H1 (cell line): ENCODE measurements around the gene SLC43A3. TPM values are rescaled to one million over a fixed set of nuclear protein-coding genes. Genes with fewer than 3 reads are reported as not detected.

Source experiments
- BRCA1 ChIP-seq: IDR thresholded peaks from 2 replicates; pipeline ENCODE4 v1.6.1; 2012; ENCODE audit warnings: low read depth, low read length, improper control_type of control experiment
- CHD7 ChIP-seq: fragments of 300-600 bp; sonication (generic); IDR thresholded peaks from 2 replicates; pipeline ENCODE4 v1.7.1; 2012; ENCODE audit warnings: low read length, moderate library complexity, mild to moderate bottlenecking, inconsistent platforms; ENCODE audit not compliant: insufficient replicate concordance
- EZH2 ChIP-seq: fragments of 200-600 bp; sonication (generic); IDR thresholded peaks from 2 replicates; pipeline ENCODE4 v1.7.1; 2012; ENCODE audit warnings: low read depth, mild to moderate bottlenecking, moderate library complexity, low read length, inconsistent platforms; ENCODE audit not compliant: severe bottlenecking
- GTF2F1 ChIP-seq: IDR thresholded peaks from 2 replicates; pipeline ENCODE4 v1.6.1; 2012; ENCODE audit warnings: low read depth, low read length, improper control_type of control experiment, borderline replicate concordance
- HDAC2 ChIP-seq, 2 experiments: fragments of 300-600 bp in 1 of 2; sonication (generic) in 1 of 2; IDR thresholded peaks; 2 replicates each; pipeline ENCODE4 v1.6.1; 2011 to 2012; ENCODE audit warnings: low read depth in 2 of 2, low read length in 2 of 2, mild to moderate bottlenecking in 2 of 2, moderate library complexity in 2 of 2, borderline replicate concordance in 1 of 2, inconsistent platforms in 1 of 2
- HDAC6 ChIP-seq: IDR thresholded peaks from one replicate; pipeline ENCODE4 v1.7.1; 2012; ENCODE audit warnings: low read depth, mild to moderate bottlenecking, inconsistent platforms, low read length, moderate library complexity
- NRF1 ChIP-seq: IDR thresholded peaks from 2 replicates; pipeline ENCODE4 v1.6.1; 2011; ENCODE audit warnings: mild to moderate bottlenecking, low read depth, low read length, improper control_type of control experiment
- POU5F1 ChIP-seq: IDR thresholded peaks from 2 replicates; pipeline ENCODE4 v1.6.1; 2011; ENCODE audit warnings: low read depth, mild to moderate bottlenecking, low read length, moderate library complexity
- TAF7 ChIP-seq: optimal IDR thresholded peaks from 2 replicates; pipeline ENCODE3; 2011; ENCODE audit warnings: low read depth, mild to moderate bottlenecking, inconsistent platforms, low read length, moderate library complexity, borderline replicate concordance
- TEAD4 ChIP-seq: IDR thresholded peaks from 2 replicates; pipeline ENCODE4 v1.6.1; 2012; ENCODE audit warnings: low read depth, low read length, inconsistent platforms, mixed read lengths
- polyA plus RNA-seq, 7 experiments: library from polyadenylated mRNA; depleted of rRNA in 3 of 7; stranded (reverse) in 5 of 7; unstranded in 2 of 7; fragments of >200 nt in 5 of 7; fragments of 200-250 nt in 2 of 7; gene quantifications; 1 replicate in 5 of 7; 2 replicates in 1 of 7; 4 replicates in 1 of 7; pipeline versions ENCODE4 v1.2.1 to v1.2.3, GENCODE V29; 2011 to 2013; ENCODE audit warnings: missing spikeins in 2 of 7, mixed read lengths in 2 of 7
- total RNA-seq: library from RNA; stranded (reverse); fragmentation: NEBNext Ultra II Directional; extraction: Animal tissue kit (Norgen Biotek cat#: 25700); gene quantifications from 2 replicates; pipeline ENCODE4 v1.2.1, GENCODE V29; 2021
- TF ChIP-seq, protein P1 (sequence below): IDR thresholded peaks from 2 replicates; pipeline ENCODE4 v1.6.1; 2012; ENCODE audit warnings: inconsistent platforms

Gene SLC43A3
- total and polyA plus RNA-seq, 2 of the 8 experiments (the other 6 are each of a cell fraction or from before 2014, with no cell fraction given), result 31.8 to 67.8 TPM

DNA sequence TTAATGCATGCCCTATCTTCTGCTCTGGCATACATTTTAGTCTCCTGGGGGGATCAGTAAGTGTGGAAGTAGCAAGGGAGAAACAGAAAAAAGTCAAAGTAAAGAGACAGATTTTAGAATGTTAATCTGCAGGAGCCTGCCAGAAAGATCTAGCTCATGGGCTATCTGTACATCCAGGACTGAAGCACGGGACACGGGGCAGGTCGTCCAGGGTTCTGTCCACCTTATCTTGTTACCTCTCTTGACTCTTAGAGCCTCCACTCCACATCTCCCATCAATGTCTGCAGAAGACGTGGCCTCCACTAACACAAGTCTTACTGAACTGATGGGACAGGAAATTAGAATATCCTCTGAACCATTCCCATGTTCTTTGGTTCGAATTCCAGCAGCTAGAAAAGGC, 1.7 kb upstream of the SLC43A3 start (continued):
- TF ChIP-seq CHD7, result no peak
- no peak for TF ChIP-seq TAF7
- TF ChIP-seq TEAD4, result no peak
- no peak for TF ChIP-seq HDAC2 (IDR thresholded peaks at IDR 0.05; ENCODE audit: borderline replicate concordance in 1 of 2, low read depth in 2 of 2, low read length in 2 of 2)
- TF ChIP-seq, protein P1, sequence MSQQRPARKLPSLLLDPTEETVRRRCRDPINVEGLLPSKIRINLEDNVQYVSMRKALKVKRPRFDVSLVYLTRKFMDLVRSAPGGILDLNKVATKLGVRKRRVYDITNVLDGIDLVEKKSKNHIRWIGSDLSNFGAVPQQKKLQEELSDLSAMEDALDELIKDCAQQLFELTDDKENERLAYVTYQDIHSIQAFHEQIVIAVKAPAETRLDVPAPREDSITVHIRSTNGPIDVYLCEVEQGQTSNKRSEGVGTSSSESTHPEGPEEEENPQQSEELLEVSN, result no peak
- no peak for TF ChIP-seq GTF2F1
- no peak for TF ChIP-seq POU5F1
- no peak for TF ChIP-seq NRF1
- TF ChIP-seq EZH2, result no peak
- no peak for TF ChIP-seq BRCA1
- no peak for TF ChIP-seq HDAC6
